ENCODE data around the gene FLNC. TPM values are rescaled to one million over a fixed set of nuclear protein-coding genes. Genes with fewer than 3 reads are reported as not detected.

Gene FLNC
- total RNA-seq, 4 donors from 2014 or later: 3.0 to 27.3 (median 7.5) TPM

DNA sequence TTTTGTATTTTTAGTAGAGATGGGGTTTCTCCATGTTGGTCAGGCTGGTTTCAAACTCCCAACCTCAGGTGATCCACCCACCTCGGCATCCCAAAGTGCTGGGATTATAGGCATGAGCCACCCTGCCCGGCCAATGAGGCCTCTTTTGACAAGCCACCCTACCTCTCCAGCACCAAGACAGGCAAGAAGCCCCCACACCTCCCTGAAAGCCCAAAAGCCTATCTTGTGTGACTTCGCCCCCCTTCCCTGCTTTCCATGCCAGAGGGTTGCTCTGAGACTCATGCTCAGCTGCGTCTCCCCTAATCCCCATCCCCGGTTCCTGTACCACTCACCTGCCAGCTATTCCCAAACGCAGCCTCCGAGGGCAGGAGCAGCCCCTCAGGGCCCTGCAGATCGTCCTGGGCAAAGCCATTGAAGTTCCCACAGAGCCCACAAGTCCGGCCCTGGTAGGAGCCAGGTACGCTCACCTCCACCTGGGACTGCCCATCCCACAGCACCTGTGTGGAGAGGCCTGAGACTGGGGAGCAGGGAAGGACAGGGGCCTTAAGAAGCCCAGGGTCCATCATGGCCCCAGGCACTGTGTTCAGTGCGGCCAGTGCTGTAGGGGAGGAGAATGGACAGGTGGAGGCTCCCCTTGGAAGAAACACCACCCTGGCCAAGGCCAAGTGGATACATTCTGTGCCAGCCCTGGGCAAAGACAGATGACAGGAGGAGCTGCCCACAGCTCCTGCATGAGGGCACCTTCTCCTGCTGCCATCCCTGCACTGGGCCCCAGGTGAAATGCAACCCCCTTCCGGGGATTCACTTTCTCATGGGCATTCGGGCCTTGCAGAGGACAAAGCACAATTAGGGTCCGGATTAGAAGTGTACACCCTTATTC lies 48.3 kb downstream of the FLNC start:
- no peak for DNase-seq
- WGBS, 2 donors: 74 to 81% methylated on average over 6 to 8 of the region's 14 CpGs
- intact Hi-C loops (cut with DNase I): no loop called here
- H3K27me3 ChIP-seq: no peaks in the 10 kb centered on the region
- peaks cover 0 to 18% (median 4%) of the 10 kb centered on the region in 3 donors for H3K4me1 ChIP-seq
- no peak for TF ChIP-seq CTCF (IDR thresholded peaks at IDR 0.05)
- TF ChIP-seq POLR2A (IDR thresholded peaks at IDR 0.05): no peak
- H3K27ac ChIP-seq: no peak overlapping the region
- no peaks in the 10 kb centered on the region for H3K36me3 ChIP-seq
- H3K4me3 ChIP-seq: no peak overlapping the region
- no peaks in the 10 kb centered on the region for H3K9me3 ChIP-seq

GRCh38 chr7:128879461-128879938 lies 49.3 kb downstream of the FLNC start:
- Histone ChIP-seq H3K27me3 (peaks cover 0 to 3% (median 0%) of the 10 kb centered on the region in 4 donors), H3K4me1 (peaks cover 0 to 20% (median 2%) of the 10 kb centered on the region in 3 donors), H3K9me3 (no peaks in the 10 kb centered on the region), H3K4me3 (no peak overlapping the region), H3K27ac (no peak overlapping the region), H3K36me3 (no peaks in the 10 kb centered on the region)
- intact Hi-C loops (cut with DNase I): no loop called here
- no peak for DNase-seq
- 93 to 95% methylated on average over 7 to 11 of the region's 19 CpGs for WGBS, 2 donors
- no peak for TF ChIP-seq CTCF (IDR thresholded peaks at IDR 0.05)

GRCh38 chr7:128879939-128880746 lies 49.9 kb downstream of the FLNC start:
- intact Hi-C loops (cut with DNase I): no loop called here
- TF ChIP-seq CTCF (IDR thresholded peaks at IDR 0.05) (peak; percentile 37 to 88 (median 74)), POLR2A (IDR thresholded peaks at IDR 0.05) (no peak)
- no peak overlapping the region for H3K27ac ChIP-seq
- H3K27me3 ChIP-seq: peaks cover 0 to 3% (median 0%) of the 10 kb centered on the region in 4 donors
- H3K36me3 ChIP-seq: no peaks in the 10 kb centered on the region
- H3K4me3 ChIP-seq: no peak overlapping the region
- peaks cover 0 to 20% (median 0%) of the 10 kb centered on the region in 3 donors for H3K4me1 ChIP-seq
- no peak for DNase-seq
- H3K9me3 ChIP-seq: no peaks in the 10 kb centered on the region
- 40 to 46% methylated on average over 11 to 13 of the region's 31 CpGs for WGBS, 2 donors

DNA sequence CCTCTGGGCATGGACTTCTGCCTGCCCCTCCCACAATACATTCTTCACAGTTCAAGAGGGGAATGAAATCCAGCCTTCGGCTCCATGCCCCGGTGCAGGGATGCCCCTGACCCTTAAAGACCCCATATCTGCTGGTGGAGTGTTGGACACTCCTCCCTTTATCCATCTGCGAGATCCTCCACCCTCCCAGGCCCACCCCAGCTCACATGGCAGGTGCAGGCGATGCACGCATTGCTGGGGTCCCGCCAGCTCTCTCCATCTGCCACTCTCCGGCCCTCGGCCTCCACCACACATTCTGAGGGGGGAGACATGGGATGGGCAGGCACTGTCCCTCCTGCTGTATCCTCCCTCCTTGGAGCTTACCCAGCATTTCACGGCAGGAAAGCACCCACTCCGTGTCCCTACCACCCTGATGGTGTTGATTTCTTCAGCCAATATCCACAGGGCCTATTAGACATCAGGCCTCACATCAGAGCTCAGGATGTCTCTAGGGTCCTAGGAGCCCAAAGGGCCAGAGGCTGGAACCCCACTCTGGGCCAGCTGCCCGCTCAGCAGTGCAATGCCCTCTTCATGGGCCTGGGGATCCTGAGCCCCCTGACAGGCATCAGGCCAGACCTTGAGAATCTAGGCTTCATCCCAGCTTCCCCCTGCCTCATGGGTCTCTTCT lies 50.7 kb downstream of the FLNC start:
- Histone ChIP-seq H3K4me1 (peaks cover 0 to 17% (median 0%) of the 10 kb centered on the region in 3 donors), H3K36me3 (no peaks in the 10 kb centered on the region), H3K27me3 (peaks cover 0 to 8% (median 0%) of the 10 kb centered on the region in 4 donors), H3K4me3 (no peak overlapping the region), H3K9me3 (no peaks in the 10 kb centered on the region), H3K27ac (no peak overlapping the region)
- no peak for DNase-seq
- WGBS, 2 donors: 62 to 88% methylated on average over 3 to 8 of the region's 11 CpGs
- TF ChIP-seq POLR2A (IDR thresholded peaks at IDR 0.05) (no peak), CTCF (IDR thresholded peaks at IDR 0.05) (no peak)
- intact Hi-C loops (cut with DNase I): no loop called here

Measured in esophagus squamous epithelium (tissue), 5 donors.